ENCODE results near the gene CHSY1.

- no peak for TF ChIP-seq EZH2 (IDR thresholded peaks at IDR 0.05; ENCODE audit: borderline replicate concordance, low read depth, low read length, poor library complexity, severe bottlenecking)
- TF ChIP-seq CTCF (conservative IDR thresholded peaks at IDR 0.05; ENCODE audit: low read depth, low read length), result no peak
These were observed 4.8 kb downstream of the CHSY1 start for GRCh38 chr15:101246824-101247745.
